PC-3 (cell line): ENCODE results near the gene IL19. TPM values are rescaled to one million over a fixed set of nuclear protein-coding genes. Genes with fewer than 3 reads are reported as not detected.

Source experiments
- ATAC-seq: fragments of 200-7000 bp; cut with Tn5 transposase; 2 replicates; pipeline ENCODE4 v1.9.1; 2020; ENCODE audit warnings: mild to moderate bottlenecking, moderate library complexity
- BruUV-seq: library from RNA; stranded (reverse); fragments of 400-500 nt; replicated peaks from 2 replicates; lab custom pipeline; 2021; lab: Mats Ljungman, UMichigan
- CTCF ChIA-PET: fragments of 300-600 bp; sonication (Branson Sonifier 250); formaldehyde crosslinking; loops from one replicate; lab custom pipeline; 2022; ENCODE audit warnings: antibody characterized with exemption; lab: Charles Lee
- POLR2A ChIA-PET: fragments of 300-600 bp; sonication (Branson Sonifier 250); formaldehyde crosslinking; loops from one replicate; lab custom pipeline; 2022; ENCODE audit warnings: antibody characterized with exemption; ENCODE audit not compliant: unreplicated experiment; lab: Charles Lee
- DNase-seq: peaks from one replicate; pipeline ENCODE4 v3.0.0-alpha.2; 2015
- H2AFZ ChIP-seq: fragments of 300-600 bp; sonication (generic); 2 replicates; pipeline ENCODE4 v1.6.0; 2016; ENCODE audit warnings: antibody characterized with exemption, low read length
- H3F3A ChIP-seq: fragments of 300-600 bp; sonication (generic); one replicate; pipeline ENCODE4 v1.6.0; 2017; ENCODE audit warnings: antibody characterized with exemption, low read length, control low read depth, mild to moderate bottlenecking; ENCODE audit not compliant: unreplicated experiment
- H3K27ac ChIP-seq: fragments of 300-600 bp; sonication (generic); 2 replicates; pipeline ENCODE4 v1.5.1; 2016; ENCODE audit warnings: mild to moderate bottlenecking, low read length
- H3K27me3 ChIP-seq: fragments of 300-600 bp; sonication (generic); 2 replicates; pipeline ENCODE4 v1.6.1; 2016; ENCODE audit warnings: low read length, mixed read lengths
- H3K36me3 ChIP-seq: fragments of 300-600 bp; sonication (generic); 2 replicates; pipeline ENCODE4 v1.6.1; 2016; ENCODE audit warnings: low read depth, mixed run types, low read length, mixed read lengths
- H3K4me1 ChIP-seq: fragments of 300-600 bp; sonication (generic); 2 replicates; pipeline ENCODE4 v1.5.1; 2016; ENCODE audit warnings: low read length; ENCODE audit not compliant: insufficient read depth
- H3K4me2 ChIP-seq: fragments of 300-600 bp; sonication (generic); 2 replicates; pipeline ENCODE4 v1.6.0; 2016; ENCODE audit warnings: low read length
- H3K4me3 ChIP-seq: fragments of 300-600 bp; sonication (generic); 2 replicates; pipeline ENCODE4 v1.5.1; 2016; ENCODE audit warnings: mild to moderate bottlenecking, low read length, mixed read lengths
- H3K79me2 ChIP-seq: fragments of 300-600 bp; sonication (generic); 2 replicates; pipeline ENCODE4 v1.6.1; 2017; ENCODE audit warnings: low read length, mixed read lengths
- H3K9ac ChIP-seq: fragments of 300-600 bp; sonication (generic); 2 replicates; pipeline ENCODE4 v1.6.0; 2016; ENCODE audit warnings: mild to moderate bottlenecking, low read length
- H3K9me2 ChIP-seq: fragments of 300-600 bp; sonication (generic); replicated peaks from 2 replicates; pipeline ENCODE4 v1.6.1; 2016; ENCODE audit warnings: mixed run types, low read length, mixed read lengths
- H3K9me3 ChIP-seq: fragments of 300-600 bp; sonication (generic); 2 replicates; pipeline ENCODE4 v1.6.1; 2016; ENCODE audit warnings: low read length, mixed read lengths
- H4K20me1 ChIP-seq: fragments of 300-600 bp; sonication (generic); 2 replicates; pipeline ENCODE4 v1.6.1; 2016; ENCODE audit warnings: low read length, mixed read lengths
- CTCF ChIP-seq: fragments of 300-600 bp; sonication (generic); conservative IDR thresholded peaks from 2 replicates; pipeline ENCODE4 v1.5.1; 2017; ENCODE audit warnings: antibody characterized with exemption, low read depth, mild to moderate bottlenecking, low read length
- EZH2 ChIP-seq: fragments of 300-600 bp; sonication (generic); IDR thresholded peaks from one replicate; pipeline ENCODE4 v1.6.1; 2017; ENCODE audit warnings: antibody characterized with exemption, mild to moderate bottlenecking, low read length; ENCODE audit not compliant: unreplicated experiment
- EZH2phosphoT487 ChIP-seq: fragments of 300-600 bp; sonication (generic); IDR thresholded peaks from 2 replicates; pipeline ENCODE4 v1.6.1; 2018; ENCODE audit warnings: mild to moderate bottlenecking, antibody characterized with exemption, low read length, borderline replicate concordance
- intact Hi-C: fragments of 100-400 bp; cut with micrococcal nuclease; formaldehyde crosslinking; loops from 2 replicates; pipeline ENCODE4 v1.9.0; 2023
- total RNA-seq: library from RNA; depleted of rRNA; stranded (reverse); fragments of >200 nt; gene quantifications from 2 replicates; pipeline ENCODE4 v1.2.3, GENCODE V29; 2014

The IL19 gene
- total RNA-seq, 1 experiment from 2014 or later = not detected

- Histone ChIP-seq H3K9me2 (no peaks in the 10 kb centered on the region), H3K9me3 (no peaks in the 10 kb centered on the region), H3K4me3 (no peak overlapping the region), H4K20me1 (no peaks in the 10 kb centered on the region), H3K27ac (no peak overlapping the region), H3K27me3 (peaks cover 11% of the 10 kb centered on the region), H3K9ac (no peak overlapping the region), H3F3A (no peaks in the 10 kb centered on the region), H3K79me2 (no peaks in the 10 kb centered on the region), H3K36me3 (no peaks in the 10 kb centered on the region), H2AFZ (no peak overlapping the region), H3K4me2 (no peak overlapping the region), H3K4me1 (peaks cover 8% of the 10 kb centered on the region; the same call in 1 of the 2 replicates)
- TF ChIP-seq EZH2 (no peak), CTCF (peak; percentile 35; the same call in 1 of the 2 replicates)
- DNase-seq = no peak
- BruUV-seq = no TSS peak
- ChIA-PET POLR2A (no interaction called here), CTCF (interaction anchor here (0.5 to 0.6 kb wide), 2 partner anchors 10 to 58 kb away, joined by 4 to 6 read pairs; no protein-coding TSS in a partner anchor)
- no peak for ATAC-seq
- intact Hi-C loops = no loop called here
Observed at GRCh38 chr1:206801467-206801866, 30.9 kb downstream of the IL19 start.

DNA sequence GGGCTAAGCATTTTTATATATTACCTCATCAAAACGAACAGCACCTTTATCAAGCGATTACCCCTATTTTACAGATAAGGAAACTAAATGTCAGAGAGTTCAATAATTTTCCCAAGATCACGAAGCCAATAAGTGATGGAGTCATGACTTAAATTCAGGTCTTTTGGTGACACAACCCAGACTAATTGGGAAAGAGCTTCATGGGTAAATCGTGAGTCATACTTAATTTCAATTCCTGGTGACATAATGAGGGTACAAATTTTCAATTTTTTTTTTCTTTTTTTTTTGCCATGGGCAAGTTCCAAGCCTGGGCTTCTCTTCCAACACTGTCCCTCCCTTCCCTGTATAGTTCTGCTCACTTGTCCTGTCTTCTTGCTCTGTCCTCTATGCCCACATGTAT, 31.8 kb downstream of the IL19 start:
- no peak for DNase-seq
- Histone ChIP-seq H3F3A (no peaks in the 10 kb centered on the region), H3K36me3 (no peaks in the 10 kb centered on the region), H3K4me2 (no peak overlapping the region), H4K20me1 (no peaks in the 10 kb centered on the region), H3K4me1 (peaks cover 8% of the 10 kb centered on the region; the same call in 1 of the 2 replicates), H3K9me3 (no peaks in the 10 kb centered on the region), H3K27me3 (peaks cover 13% of the 10 kb centered on the region), H3K9ac (no peak overlapping the region), H3K9me2 (no peaks in the 10 kb centered on the region), H3K4me3 (no peak overlapping the region), H2AFZ (no peak overlapping the region), H3K79me2 (no peaks in the 10 kb centered on the region), H3K27ac (no peak overlapping the region)
- TF ChIP-seq CTCF (no peak), EZH2phosphoT487 (no peak), EZH2 (no peak)
- no TSS peak for BruUV-seq
- ATAC-seq = no peak
- intact Hi-C loops = no loop called here
- ChIA-PET POLR2A (no interaction called here), CTCF (interaction anchor here (0.7 kb wide), 1 partner anchor 24 kb away, joined by 5 read pairs; no protein-coding TSS in a partner anchor)

- Histone ChIP-seq H3K27ac (no peak overlapping the region), H3K4me1 (peaks cover 8% of the 10 kb centered on the region; the same call in 1 of the 2 replicates), H3K9me2 (no peaks in the 10 kb centered on the region), H3K36me3 (no peaks in the 10 kb centered on the region), H3K9me3 (no peaks in the 10 kb centered on the region), H3K27me3 (peaks cover 13% of the 10 kb centered on the region), H3K9ac (no peak overlapping the region), H4K20me1 (no peaks in the 10 kb centered on the region), H3K79me2 (no peaks in the 10 kb centered on the region), H3K4me3 (no peak overlapping the region), H3F3A (no peaks in the 10 kb centered on the region), H2AFZ (no peak overlapping the region), H3K4me2 (no peak overlapping the region)
- intact Hi-C loops = no loop called here
- ChIA-PET POLR2A (no interaction called here), CTCF (no interaction called here)
- ATAC-seq (0 out of 2 replicates have a peak, but pooled peaks have one; percentile 21), DNase-seq (no peak)
- BruUV-seq = no TSS peak
- no peak for TF ChIP-seq EZH2
Observed at GRCh38 chr1:206803221-206803730, 32.7 kb downstream of the IL19 start.
